Stimulated activated naive CD8-positive, alpha-beta T cell treated with anti-CD3 and anti-CD28 coated beads, Interleukin-15, Interleukin-2, amounts not matched to agents 100 U/mL and 50 U/mL, for 24 hours (primary cell): Measurements from ENCODE around the gene PTPRN2.
"Not testable (repeated sequence)": the region's sequence is repeated elsewhere in the genome, so short reads cannot be mapped to it uniquely, and the experiment has no call there.

Experiments
- ATAC-seq: fragments of 150-1000 bp; cut with Tn5 transposase; one replicate; pipeline ENCODE4 v1.10.0; 2021
- DNase-seq: peaks from one replicate; pipeline ENCODE4 v3.0.0; 2021

Gene PTPRN2

GRCh38 chr7:157577061-157577460 is 1010.6 kb downstream of the PTPRN2 start:
- no peak for ATAC-seq
- no peak for DNase-seq

- ATAC-seq, result peak; percentile 37
- peak; percentile 50 for DNase-seq
Measured at GRCh38 chr7:157576415-157576814, 1011.2 kb downstream of the PTPRN2 start.

DNA sequence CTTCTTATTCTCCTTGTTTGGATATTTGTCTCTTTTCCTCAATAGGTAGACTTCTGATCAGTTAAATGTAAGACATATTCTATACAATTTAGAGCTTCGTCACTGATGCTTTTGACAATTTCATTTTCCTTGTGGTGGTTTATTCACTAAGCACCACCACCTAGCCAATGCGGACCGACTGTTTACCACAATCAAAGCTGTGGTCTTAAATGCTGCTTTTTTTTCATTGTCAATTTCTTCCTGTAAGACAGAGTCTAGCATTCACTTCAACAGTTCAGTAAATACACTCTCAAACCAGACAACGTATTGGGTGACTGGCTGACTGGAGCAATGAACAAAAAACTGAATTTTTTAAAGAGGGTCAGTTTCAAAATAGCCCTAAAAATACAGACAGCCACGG is 1011.8 kb downstream of the PTPRN2 start:
- DNase-seq, result no peak
- ATAC-seq, result no peak

DNA sequence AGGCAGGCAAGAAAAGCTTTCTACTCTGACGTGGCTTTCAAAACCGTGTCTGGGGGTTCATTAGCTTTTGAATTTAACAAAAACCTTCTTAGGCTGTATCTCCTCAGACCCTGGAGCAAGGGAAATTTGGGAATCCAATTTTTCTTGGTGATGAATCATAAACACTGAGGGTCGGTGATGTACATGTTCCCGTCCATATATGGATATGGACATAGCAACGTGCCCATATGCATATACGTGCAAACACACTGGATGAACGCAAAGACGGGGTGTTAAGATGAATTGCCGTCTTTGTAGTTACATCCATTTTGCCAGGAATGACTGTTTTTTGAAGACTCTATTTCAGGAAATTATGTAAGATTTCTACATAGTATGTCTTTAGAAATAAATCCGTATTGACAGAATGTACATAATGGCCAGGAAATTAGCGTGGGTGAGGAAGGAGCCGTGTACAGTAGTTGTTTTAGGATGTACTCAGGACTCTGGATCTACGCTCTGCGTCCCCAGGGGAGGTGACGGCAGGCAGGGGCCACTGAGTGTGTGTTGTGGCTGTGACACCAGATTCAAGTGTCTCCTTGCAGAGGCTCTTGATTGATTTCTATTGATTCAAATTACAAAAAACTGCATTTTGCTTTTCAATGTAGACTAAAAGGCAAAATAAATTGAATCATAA is 1012.6 kb downstream of the PTPRN2 start:
- ATAC-seq (no peak), DNase-seq (no peak)

DNA sequence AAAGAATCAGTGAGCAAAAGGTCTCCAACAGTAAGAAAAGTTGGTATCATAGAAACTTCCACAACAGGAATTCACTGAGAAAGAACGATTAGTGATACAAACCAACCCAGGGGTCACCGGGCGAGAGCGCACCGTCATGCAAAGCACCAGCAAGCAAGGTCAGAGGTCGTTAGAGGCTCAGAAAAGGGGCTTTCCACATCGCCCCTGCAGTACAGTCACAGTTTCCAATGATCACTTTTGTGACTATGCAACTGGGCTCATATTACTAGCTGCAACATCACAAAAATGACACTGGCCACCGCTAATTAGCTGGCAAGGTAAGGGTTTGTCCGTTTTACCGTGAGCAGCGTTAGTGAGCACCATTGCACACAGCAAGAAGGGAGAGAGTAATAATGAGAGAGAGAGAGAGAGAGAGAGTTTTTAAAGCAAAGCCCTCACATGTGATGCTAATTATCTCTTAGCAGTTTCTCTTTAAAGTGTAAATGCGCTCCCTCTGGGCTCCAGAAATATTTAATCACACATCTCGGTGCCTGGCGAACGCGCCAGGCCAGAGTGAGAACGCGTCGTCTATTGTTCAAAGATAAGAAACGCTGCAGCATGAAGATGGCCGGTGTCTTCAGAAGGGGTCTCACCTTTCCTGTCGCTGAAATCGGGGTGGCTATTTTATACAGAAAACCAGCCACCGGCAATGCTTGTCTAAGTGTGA is 1013.4 kb downstream of the PTPRN2 start:
- DNase-seq (peak; percentile 16), ATAC-seq (peak; percentile 19)

GRCh38 chr7:157573244-157573643 is 1014.4 kb downstream of the PTPRN2 start:
- peak; percentile 32 for DNase-seq
- ATAC-seq, result peak; percentile 48

- no peak for DNase-seq
- no peak for ATAC-seq
Measured at GRCh38 chr7:157572622-157573021, 1015.0 kb downstream of the PTPRN2 start.

DNA sequence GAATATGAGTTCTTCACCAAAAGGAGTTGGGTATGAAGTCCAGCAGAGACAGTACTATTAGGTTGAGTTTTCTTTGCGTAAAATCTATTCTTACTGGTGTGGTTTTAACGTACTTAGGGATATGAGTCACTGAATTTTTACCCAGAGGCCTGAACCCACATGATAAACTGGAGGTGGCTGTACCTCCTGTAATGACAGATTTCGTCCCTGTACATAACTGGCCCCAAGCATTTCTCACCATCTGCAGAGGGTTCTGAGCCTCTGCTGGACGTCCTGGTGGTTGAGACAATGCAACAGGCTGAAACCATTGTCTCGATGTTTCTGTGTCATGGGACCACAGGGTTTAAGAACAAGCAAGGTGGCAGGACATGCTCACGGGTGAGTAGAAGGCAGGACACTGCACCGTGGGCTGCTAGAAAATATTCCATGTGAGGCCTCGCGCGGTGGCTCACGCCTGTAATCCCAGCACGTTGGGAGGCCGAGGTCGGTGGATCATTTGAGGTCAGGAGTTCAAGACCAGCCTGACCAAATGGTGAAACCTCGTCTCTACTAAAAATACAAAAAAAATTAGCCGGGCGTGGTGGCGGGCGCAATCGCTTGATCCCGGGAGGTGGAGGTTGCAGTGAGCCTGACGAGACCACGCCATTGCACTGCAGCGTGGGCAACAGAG is 1017.0 kb downstream of the PTPRN2 start:
- ATAC-seq (peak; percentile 44), DNase-seq (no peak)

GRCh38 chr7:157569967-157570366 is 1017.7 kb downstream of the PTPRN2 start:
- ATAC-seq (no peak), DNase-seq (no peak)

DNA sequence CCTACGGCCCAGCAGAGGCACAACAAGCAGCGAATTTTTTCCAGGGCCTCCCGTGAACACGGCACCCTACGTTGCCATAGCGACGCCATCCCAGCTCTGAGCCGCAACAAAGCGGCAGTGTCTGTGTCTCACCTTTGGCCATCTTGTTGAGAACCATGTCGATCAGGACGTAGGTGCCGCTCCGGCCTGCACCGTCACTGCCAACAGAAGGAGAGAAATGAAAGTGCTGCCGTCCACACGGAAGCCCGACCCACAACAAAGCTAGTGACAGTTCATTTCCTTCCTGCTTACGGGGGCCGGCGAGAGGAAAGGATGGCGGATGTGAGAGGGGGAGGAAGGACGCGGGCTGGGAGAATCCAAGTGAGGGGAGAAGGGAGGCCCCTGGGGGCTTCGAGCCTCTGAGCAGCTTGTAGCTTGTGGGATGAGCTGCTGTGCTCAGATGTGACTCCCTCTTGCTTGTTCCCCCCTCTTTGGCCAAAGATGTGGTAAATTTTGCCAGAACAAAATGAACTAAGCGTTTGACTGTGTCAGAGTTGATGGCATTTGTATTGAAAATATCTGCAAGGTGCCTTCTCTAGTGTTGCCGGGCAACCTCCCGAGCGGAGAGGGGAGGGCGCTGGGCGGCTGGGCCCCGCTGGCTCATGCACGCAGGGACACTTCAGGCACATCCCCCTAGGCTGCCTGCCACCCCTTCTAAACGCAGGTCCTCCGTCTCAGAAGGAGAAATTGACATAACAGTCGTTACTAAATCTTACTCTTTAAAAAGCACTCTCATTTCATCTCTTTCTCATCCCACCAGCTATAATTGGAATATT is 1018.6 kb downstream of the PTPRN2 start:
- peak; percentile 61 for DNase-seq
- peak; percentile 45 for ATAC-seq

DNA sequence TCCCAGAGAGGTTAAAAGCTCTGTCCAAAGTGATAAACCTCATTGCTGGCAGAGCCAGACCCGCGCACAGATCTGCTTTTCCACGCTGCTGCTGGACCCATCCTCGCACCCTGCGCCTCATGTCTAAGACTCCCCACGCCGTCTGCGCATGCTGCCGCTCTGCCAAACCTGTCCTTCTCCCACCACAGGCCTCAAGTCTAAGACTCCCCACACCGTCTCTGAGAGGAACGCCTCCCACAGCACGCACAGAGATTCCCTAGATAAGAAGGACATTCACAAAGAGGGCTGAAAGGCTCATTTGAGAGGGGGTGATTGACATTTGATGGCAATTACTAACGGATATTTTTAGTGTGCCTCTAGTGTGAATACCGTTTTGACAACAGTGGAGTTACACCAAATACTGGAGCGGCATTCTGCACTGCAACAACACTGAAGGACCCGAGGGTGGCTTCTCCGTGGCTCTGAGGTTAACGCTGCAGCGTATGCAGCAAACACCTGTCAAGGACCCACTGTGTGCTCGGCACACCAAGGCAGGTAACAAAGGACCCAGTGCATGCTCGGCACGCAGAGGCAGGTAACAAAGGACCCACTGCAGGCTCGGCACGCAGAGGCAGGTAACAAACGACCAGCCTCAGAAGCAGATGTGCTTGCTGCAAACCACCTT is 1019.4 kb downstream of the PTPRN2 start:
- ATAC-seq (no peak), DNase-seq (no peak)

GRCh38 chr7:157567666-157568065 is 1020.0 kb downstream of the PTPRN2 start:
- DNase-seq (no peak), ATAC-seq (no peak)

- no peak for DNase-seq
- no peak for ATAC-seq
Measured at GRCh38 chr7:157566631-157567006, 1021.0 kb downstream of the PTPRN2 start.

- ATAC-seq, result no peak
- no peak for DNase-seq
Measured at GRCh38 chr7:157565981-157566630, 1021.5 kb downstream of the PTPRN2 start.

GRCh38 chr7:157565201-157565626 is 1022.4 kb downstream of the PTPRN2 start:
- ATAC-seq, result no peak
- no peak for DNase-seq

DNA sequence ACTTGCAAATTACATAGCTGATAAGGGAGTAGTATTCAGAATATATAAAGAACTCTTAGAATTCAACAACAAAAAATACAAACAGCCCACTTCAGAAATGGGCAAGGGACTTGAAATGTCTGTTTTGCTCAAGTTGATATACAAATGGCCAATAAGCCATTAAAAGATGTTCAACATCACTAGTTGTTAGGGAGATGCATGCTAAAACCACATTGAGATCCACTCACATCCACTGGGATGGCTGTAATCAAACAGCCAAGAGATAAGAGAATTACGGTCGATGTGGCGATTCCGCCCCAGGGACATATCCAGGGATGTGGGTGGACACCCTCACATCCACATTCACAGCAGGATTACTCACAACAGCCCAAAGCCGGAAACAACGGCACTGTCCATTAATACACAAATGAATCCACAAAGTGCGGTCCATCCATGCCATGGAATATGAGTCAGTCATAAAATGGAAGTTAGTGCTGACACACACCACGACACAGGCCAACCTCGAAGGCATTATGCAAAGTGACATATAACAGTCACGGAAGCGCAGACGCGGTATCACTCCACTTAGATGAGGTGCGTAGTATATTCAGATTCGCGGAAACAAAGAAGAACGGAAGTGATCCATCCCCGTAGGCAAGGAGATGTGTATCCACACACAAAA is 1023.0 kb downstream of the PTPRN2 start:
- DNase-seq (no peak), ATAC-seq (no peak)

DNA sequence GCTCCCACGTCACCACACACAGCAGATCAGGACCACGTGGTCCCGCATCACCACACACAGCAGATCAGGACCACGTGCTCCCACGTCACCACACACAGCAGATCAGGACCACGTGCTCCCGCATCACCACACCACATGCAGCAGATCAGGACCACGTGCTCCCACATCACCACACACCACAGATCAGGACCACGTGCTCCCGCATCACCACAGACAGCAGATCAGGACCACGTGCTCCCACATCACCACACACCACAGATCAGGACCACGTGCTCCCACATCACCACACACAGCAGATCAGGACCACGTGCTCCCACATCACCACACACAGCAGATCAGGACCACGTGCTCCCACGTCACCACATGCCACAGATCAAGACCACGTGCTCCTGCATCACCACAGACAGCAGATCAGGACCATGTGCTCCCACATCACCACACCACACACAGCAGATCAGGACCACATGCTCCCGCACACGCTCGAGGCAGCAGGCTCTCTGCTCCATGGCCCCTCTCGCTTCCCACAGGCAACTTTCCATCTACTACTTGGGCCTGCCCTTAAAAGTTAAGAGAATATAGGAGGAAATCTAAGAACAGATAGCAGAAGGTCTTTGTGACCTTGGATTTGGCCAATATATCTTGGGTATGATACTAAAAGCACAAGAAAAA is 1024.0 kb downstream of the PTPRN2 start:
- DNase-seq, ATAC-seq: not testable (repeated sequence)

- not testable (repeated sequence) for DNase-seq, ATAC-seq
Measured at GRCh38 chr7:157562522-157563398, 1024.9 kb downstream of the PTPRN2 start.

GRCh38 chr7:157561816-157562410 is 1025.7 kb downstream of the PTPRN2 start:
- DNase-seq, result no peak
- no peak for ATAC-seq
